Stomach (tissue), 4 donors: ENCODE data around the gene CNOT1.

Experiments used
- EP300 ChIP-seq: sonication (generic); formaldehyde crosslinking; IDR thresholded peaks from one replicate; pipeline ENCODE4 v1.6.1; 2017; ENCODE audit warnings: antibody characterized with exemption
- POLR2A ChIP-seq, 4 donors: fragments of 450-650 bp; IDR thresholded peaks; one replicate each; pipeline ENCODE4 v1.6.1; 2016; ENCODE audit warnings: antibody characterized with exemption in 4 of 4, control low read depth in 2 of 4, mild to moderate bottlenecking in 1 of 4, moderate library complexity in 1 of 4
- POLR2AphosphoS5 ChIP-seq, 3 donors: sonication (generic); formaldehyde crosslinking; IDR thresholded peaks; one replicate each; pipeline ENCODE4 v1.6.1; 2016; ENCODE audit warnings: antibody characterized with exemption in 3 of 3
- TF ChIP-seq, protein P1 (sequence below), 7 experiments: fragments of 450-650 bp in 4 of 7; fragments of 200-600 bp in 3 of 7; sonication (generic) in 3 of 7; IDR thresholded peaks; one replicate each; pipeline ENCODE4 v1.5.1; 2016 to 2019; ENCODE audit warnings: antibody characterized with exemption in 7 of 7, control low read depth in 2 of 7, mild to moderate bottlenecking in 1 of 7

- TF ChIP-seq, protein P1, sequence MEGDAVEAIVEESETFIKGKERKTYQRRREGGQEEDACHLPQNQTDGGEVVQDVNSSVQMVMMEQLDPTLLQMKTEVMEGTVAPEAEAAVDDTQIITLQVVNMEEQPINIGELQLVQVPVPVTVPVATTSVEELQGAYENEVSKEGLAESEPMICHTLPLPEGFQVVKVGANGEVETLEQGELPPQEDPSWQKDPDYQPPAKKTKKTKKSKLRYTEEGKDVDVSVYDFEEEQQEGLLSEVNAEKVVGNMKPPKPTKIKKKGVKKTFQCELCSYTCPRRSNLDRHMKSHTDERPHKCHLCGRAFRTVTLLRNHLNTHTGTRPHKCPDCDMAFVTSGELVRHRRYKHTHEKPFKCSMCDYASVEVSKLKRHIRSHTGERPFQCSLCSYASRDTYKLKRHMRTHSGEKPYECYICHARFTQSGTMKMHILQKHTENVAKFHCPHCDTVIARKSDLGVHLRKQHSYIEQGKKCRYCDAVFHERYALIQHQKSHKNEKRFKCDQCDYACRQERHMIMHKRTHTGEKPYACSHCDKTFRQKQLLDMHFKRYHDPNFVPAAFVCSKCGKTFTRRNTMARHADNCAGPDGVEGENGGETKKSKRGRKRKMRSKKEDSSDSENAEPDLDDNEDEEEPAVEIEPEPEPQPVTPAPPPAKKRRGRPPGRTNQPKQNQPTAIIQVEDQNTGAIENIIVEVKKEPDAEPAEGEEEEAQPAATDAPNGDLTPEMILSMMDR (IDR thresholded peaks at IDR 0.05): no peak
- TF ChIP-seq POLR2AphosphoS5 (IDR thresholded peaks at IDR 0.05) (no peak), POLR2A (IDR thresholded peaks at IDR 0.05) (no peak), EP300 (no peak)
Measured at GRCh38 chr16:58485184-58485887, 144.3 kb downstream of the CNOT1 start.
